Activated T-helper 2 cell treated with anti-CD3 and anti-CD28 coated beads, Interferon-gamma antibody, Interleukin-2, Interleukin-4, amounts not matched to agents 10 μg/mL and 5 μg/mL and 100 μg/mL, durations not matched to agents 14 hours and 24 hours and 36 hours (primary cell): ENCODE measurements around the gene ASTL. TPM values are rescaled to one million over a fixed set of nuclear protein-coding genes. Genes with fewer than 3 reads are reported as not detected.

Experiments used
- DNase-seq: peaks from one replicate; pipeline ENCODE4 v3.0.0; 2021; ENCODE audit warnings: low spot score
- H3K27ac Mint-ChIP-seq: one replicate; pipeline ENCODE4 v1.8.0; 2021; ENCODE audit warnings: mixed read lengths
- H3K27me3 Mint-ChIP-seq: one replicate; pipeline ENCODE4 v1.8.0; 2021; ENCODE audit warnings: low read depth, mixed read lengths
- H3K36me3 Mint-ChIP-seq: one replicate; pipeline ENCODE4 v1.8.0; 2021; ENCODE audit warnings: low read depth, mixed read lengths
- H3K4me1 Mint-ChIP-seq: one replicate; pipeline ENCODE4 v1.8.0; 2021; ENCODE audit warnings: low read depth, mixed read lengths
- H3K4me3 Mint-ChIP-seq: one replicate; pipeline ENCODE4 v1.8.0; 2021; ENCODE audit warnings: low read depth, mild to moderate bottlenecking, moderate library complexity, mixed read lengths
- H3K9me3 Mint-ChIP-seq: one replicate; pipeline ENCODE4 v1.8.0; 2021; ENCODE audit warnings: mixed read lengths
- intact Hi-C: fragments of 100-400 bp; cut with micrococcal nuclease; formaldehyde crosslinking; loops from one replicate; pipeline ENCODE4 v1.15.1; 2023
- total RNA-seq: library from RNA; stranded (reverse); gene quantifications from 2 replicates; pipeline ENCODE4 v1.2.3, GENCODE V29; 2022

Gene ASTL
- total RNA-seq, 1 donor from 2014 or later = 1.3 TPM

GRCh38 chr2:96100893-96101304, 37.4 kb downstream of the ASTL start:
- Mint-ChIP-seq H3K4me3 (no peak overlapping the region), H3K4me1 (no peaks in the 10 kb centered on the region), H3K36me3 (no peaks in the 10 kb centered on the region), H3K27me3 (no peaks in the 10 kb centered on the region), H3K27ac (no peak overlapping the region), H3K9me3 (peaks cover 11% of the 10 kb centered on the region)
- intact Hi-C loops = no loop called here
- DNase-seq = no peak

GRCh38 chr2:96099861-96100798, 38.2 kb downstream of the ASTL start:
- no peak overlapping the region for H3K27ac Mint-ChIP-seq
- H3K36me3 Mint-ChIP-seq = no peaks in the 10 kb centered on the region
- intact Hi-C loops = no loop called here
- no peaks in the 10 kb centered on the region for H3K4me1 Mint-ChIP-seq
- H3K27me3 Mint-ChIP-seq = peaks cover 5% of the 10 kb centered on the region
- H3K9me3 Mint-ChIP-seq = peaks cover 4% of the 10 kb centered on the region
- H3K4me3 Mint-ChIP-seq = no peak overlapping the region
- DNase-seq = no peak

DNA sequence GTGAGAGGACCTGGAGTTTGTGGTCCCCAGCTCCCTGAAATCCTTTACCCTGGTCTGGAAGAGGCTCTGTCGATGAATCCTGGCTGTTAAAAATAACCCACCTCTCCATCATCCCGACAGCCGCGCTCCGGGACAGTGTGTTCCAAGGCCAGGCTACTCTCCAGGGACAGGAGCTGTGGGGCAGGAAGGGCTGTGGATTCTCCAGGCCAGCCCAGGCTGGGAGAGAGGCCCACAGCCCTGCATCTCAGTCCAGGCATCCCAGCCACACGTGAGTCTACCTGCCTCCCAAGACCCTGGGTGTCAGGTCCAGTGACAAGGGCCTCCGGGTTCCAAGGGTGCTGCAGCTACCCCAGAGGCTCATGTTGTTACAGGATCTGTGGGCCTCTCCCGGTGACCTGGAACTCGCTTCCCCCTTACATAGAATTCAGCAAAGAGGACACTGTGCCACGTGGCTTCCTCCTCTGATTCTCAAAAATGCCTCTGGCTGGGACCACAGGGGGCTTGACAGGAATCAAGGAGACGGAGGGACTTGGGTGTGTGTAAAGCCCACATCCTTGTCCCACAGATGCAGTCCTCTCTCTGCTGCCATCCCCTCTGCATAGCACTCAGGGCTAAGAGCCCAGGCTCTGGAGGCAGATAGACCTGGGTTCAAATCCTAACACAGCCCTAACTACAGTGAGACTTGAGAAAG, 39.3 kb downstream of the ASTL start:
- no peaks in the 10 kb centered on the region for H3K4me1 Mint-ChIP-seq
- H3K36me3 Mint-ChIP-seq = no peaks in the 10 kb centered on the region
- peaks cover 10% of the 10 kb centered on the region for H3K27me3 Mint-ChIP-seq
- peak; percentile 6 for DNase-seq
- no peak overlapping the region for H3K27ac Mint-ChIP-seq
- no peak overlapping the region for H3K4me3 Mint-ChIP-seq
- intact Hi-C loops = no loop called here
- H3K9me3 Mint-ChIP-seq = no peaks in the 10 kb centered on the region

GRCh38 chr2:96097951-96098823, 40.1 kb downstream of the ASTL start:
- Mint-ChIP-seq H3K36me3 (no peaks in the 10 kb centered on the region), H3K4me3 (no peak overlapping the region), H3K27me3 (peaks cover 15% of the 10 kb centered on the region), H3K9me3 (no peaks in the 10 kb centered on the region), H3K27ac (no peak overlapping the region), H3K4me1 (no peaks in the 10 kb centered on the region)
- intact Hi-C loops = no loop called here
- peak; percentile 4 for DNase-seq

DNA sequence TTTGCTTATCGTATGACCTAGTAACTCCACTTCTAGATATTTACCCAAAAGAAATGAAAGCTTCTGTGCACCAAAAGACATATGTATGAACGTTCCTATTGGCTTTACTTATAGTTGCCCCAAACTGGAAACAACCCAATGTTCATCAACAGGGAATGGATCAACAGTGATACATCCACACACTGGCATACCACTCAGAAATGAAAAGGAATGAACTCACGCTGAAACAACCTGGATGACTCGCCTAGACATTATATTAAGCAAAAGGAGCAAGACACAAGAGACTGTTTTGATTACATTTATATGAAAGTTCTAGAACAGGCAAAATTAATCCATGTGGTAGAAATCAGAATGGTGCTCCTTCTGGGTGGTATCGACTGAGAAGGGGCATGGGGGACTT, 40.9 kb downstream of the ASTL start:
- DNase-seq = no peak
- intact Hi-C loops = no loop called here
- H3K27ac Mint-ChIP-seq = no peak overlapping the region
- H3K4me1 Mint-ChIP-seq = no peaks in the 10 kb centered on the region
- no peak overlapping the region for H3K4me3 Mint-ChIP-seq
- no peaks in the 10 kb centered on the region for H3K9me3 Mint-ChIP-seq
- H3K27me3 Mint-ChIP-seq = peaks cover 15% of the 10 kb centered on the region
- H3K36me3 Mint-ChIP-seq = no peaks in the 10 kb centered on the region

- Mint-ChIP-seq H3K9me3 (no peaks in the 10 kb centered on the region), H3K27me3 (peaks cover 15% of the 10 kb centered on the region), H3K4me1 (no peaks in the 10 kb centered on the region), H3K36me3 (no peaks in the 10 kb centered on the region), H3K27ac (no peak overlapping the region), H3K4me3 (no peak overlapping the region)
- intact Hi-C loops = no loop called here
- DNase-seq = no peak
Measured at GRCh38 chr2:96095116-96095636, 43.1 kb downstream of the ASTL start.

GRCh38 chr2:96093528-96093927, 44.8 kb downstream of the ASTL start:
- Mint-ChIP-seq H3K27me3 (peaks cover 15% of the 10 kb centered on the region), H3K4me1 (no peaks in the 10 kb centered on the region), H3K36me3 (no peaks in the 10 kb centered on the region), H3K9me3 (no peaks in the 10 kb centered on the region), H3K4me3 (no peak overlapping the region), H3K27ac (no peak overlapping the region)
- intact Hi-C loops = no loop called here
- no peak for DNase-seq

DNA sequence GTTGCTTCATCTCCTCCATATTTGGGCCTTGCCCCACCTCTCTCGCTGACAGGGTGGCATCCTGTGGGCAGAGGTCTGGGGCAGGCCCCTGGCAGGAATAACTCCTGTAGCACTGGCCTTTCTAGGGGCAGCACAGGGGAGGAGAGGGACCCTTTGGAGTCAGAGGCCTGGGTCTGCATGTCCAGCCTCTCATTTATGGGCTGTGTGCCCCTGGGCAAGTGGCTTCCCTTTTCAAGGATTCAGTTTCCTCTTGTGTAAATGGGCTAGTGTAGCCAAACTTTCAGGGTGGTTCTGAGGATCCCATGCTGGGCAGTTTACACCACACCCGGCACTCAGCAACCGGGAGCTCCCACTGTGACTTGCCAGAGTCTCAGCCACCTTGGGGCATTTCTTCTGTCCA, 45.4 kb downstream of the ASTL start:
- no peak for DNase-seq
- Mint-ChIP-seq H3K27ac (no peak overlapping the region), H3K4me1 (no peaks in the 10 kb centered on the region), H3K36me3 (no peaks in the 10 kb centered on the region), H3K4me3 (no peak overlapping the region), H3K27me3 (peaks cover 15% of the 10 kb centered on the region), H3K9me3 (no peaks in the 10 kb centered on the region)
- intact Hi-C loops = no loop called here

DNA sequence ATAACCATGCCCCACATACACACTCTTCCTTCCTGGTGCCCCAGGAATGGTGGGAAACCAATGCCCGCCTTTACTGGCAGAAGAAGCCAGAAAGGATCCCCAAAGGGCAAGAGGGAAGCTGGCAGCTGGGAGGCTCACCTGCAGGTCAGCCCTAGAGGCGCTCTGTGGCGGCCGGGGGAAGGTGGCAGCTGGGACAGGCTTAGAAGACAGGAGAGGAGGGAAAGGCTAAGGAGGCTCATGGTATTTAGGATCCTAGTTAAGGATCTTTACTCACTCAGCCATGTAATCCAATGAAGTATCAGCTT, 45.8 kb downstream of the ASTL start:
- Mint-ChIP-seq H3K9me3 (no peaks in the 10 kb centered on the region), H3K27me3 (peaks cover 15% of the 10 kb centered on the region), H3K36me3 (no peaks in the 10 kb centered on the region), H3K4me3 (no peak overlapping the region), H3K27ac (no peak overlapping the region), H3K4me1 (no peaks in the 10 kb centered on the region)
- no peak for DNase-seq
- intact Hi-C loops = no loop called here

DNA sequence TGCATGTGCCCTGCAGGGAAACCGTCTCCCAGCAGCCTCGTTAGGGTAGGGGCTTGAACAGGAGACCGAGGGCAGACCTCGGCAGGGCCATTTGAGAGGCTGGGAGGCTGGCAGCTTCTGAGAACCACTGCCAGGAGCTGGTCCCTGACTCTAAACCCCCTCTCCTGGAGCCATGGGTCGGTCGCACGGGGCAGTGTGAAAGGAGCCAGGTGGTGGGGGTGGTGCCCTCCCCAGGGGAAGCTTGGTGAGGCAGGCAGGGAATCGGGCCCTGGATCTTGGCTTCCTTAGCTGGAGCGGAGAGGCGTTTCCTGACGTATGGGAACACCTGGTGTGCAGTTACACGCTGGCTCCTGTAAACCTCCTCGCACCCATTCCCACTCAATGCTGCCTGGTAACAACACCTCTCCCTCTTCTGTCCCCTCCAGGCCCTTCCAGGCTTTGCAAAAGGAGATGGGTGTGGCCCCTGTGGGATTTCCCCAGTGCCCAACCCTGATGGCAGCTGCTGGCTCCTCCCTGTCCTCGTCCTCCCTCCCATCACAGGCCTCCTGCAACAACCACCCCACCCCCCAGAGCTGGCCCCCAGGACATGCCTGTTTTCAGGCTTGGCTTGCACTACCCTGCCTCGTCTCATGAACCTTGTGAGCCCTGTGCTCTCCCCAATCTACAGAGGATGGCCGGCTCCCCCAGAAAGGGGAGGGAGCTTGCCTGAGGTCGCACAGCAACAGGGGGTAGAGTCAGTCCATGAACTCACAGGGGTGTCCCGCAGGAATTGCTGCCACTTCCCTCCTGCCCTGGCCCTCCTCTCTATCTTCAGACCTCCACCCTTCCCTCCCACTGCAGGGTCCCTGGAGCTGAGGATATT, 46.4 kb downstream of the ASTL start:
- no peak for DNase-seq
- no peaks in the 10 kb centered on the region for H3K36me3 Mint-ChIP-seq
- H3K27ac Mint-ChIP-seq = no peak overlapping the region
- H3K27me3 Mint-ChIP-seq = peaks cover 15% of the 10 kb centered on the region
- no peaks in the 10 kb centered on the region for H3K9me3 Mint-ChIP-seq
- peaks cover 5% of the 10 kb centered on the region for H3K4me1 Mint-ChIP-seq
- intact Hi-C loops = no loop called here
- no peak overlapping the region for H3K4me3 Mint-ChIP-seq

- peaks cover 5% of the 10 kb centered on the region for H3K4me1 Mint-ChIP-seq
Measured at GRCh38 chr2:96091141-96091710, 47.1 kb downstream of the ASTL start.

More at GRCh38 chr2:96091141-96091710, 47.1 kb downstream of the ASTL start:
- Mint-ChIP-seq H3K9me3 (no peaks in the 10 kb centered on the region), H3K27ac (no peak overlapping the region), H3K4me3 (no peak overlapping the region), H3K27me3 (peaks cover 15% of the 10 kb centered on the region), H3K36me3 (no peaks in the 10 kb centered on the region)
- DNase-seq = no peak
- intact Hi-C loops = no loop called here
